GM19455 (cell line): Measurements from ENCODE around the gene MTG2.

Experiments
- ATAC-seq: cut with Tn5 transposase; IDR thresholded peaks from one replicate; pipeline ENCODE4 v1.9.1; 2021; ENCODE audit not compliant: unreplicated experiment

Gene MTG2

DNA sequence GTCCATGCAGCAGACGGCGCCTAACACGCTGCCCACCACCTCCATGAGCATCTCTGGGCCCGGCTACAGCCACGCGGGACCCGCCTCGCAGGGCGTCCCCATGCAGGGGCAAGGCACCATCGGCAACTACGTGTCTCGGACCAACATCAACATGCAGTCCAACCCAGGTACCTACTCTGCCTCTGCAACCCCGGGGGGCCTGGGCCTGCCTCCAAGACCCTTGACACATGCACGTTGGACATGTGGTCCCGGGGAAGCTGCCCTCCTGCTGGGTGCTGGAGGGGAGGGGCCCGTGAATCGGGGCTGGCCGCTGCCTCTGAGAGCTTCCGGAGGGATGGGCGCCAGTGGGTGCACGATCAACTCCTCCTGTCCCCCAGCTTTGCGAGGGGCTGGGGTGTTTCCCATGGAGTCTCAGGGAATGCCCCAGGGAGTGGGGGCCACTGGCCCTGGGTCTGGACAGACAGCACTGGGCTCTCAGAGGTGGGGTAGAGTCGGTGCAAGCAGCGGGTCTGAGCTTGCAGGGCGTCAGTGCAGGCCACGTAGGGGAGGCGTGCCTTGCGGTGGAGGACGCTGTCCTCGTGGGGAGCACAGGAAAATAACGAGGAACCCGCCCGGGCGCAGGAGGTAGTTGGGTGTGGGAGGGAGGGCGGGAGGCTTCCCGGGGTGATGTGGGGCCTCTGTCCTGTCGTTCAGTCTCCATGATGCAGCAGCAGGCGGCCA is 19.9 kb upstream of the MTG2 start:
- ATAC-seq, result no peak

DNA sequence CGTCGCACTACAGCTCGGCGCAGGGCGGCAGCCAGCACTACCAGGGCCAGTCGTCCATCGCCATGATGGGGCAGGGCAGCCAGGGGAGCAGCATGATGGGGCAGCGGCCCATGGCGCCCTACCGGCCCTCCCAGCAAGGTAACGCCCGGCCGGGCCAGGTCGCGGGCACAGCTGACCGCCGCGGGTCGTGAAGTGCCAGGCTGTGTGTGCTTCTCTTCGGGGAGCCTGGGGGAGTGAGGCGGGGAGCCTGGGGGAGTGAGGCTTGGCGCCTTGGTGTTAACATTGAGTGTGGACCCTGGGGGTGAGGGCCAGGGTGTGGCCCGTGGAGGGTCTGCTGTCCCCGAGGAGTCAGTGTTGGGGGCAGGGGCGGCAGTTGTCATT is 19.4 kb upstream of the MTG2 start:
- ATAC-seq, result no peak

DNA sequence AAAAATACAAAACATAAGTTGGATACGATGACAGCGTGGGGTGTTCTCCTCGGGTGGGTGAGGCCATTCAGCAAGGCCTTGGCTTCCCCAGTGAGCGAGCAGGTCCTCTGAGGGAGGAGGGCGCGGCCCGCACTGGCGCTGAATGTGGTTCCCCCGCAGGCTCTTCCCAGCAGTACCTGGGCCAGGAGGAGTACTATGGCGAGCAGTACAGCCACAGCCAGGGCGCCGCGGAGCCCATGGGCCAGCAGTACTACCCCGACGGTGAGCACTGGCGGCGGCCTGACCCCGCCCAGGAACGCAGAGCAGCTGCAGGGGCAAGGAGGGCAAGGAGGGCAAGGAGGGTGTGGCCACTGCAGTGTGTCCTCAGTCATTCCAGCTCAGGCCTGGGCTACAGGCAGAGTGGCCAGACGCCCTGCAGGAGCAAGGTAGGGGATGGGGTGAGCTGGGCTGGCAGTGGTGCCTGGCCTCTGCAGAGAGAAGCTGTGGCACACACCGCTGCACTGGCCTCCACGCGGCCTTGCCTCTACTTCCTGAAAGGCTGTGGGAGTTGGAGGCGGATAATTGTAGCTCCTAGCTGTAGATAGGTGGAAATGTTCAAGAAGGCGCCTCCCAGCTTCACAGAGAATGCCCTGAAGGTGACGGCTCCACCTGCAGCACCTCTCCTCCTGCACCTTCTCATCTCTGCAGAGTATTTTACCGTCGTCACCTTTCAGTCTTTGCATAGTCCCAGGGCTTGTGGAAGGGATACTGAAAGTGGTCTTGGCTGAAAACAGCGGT is 18.7 kb upstream of the MTG2 start:
- no peak for ATAC-seq

DNA sequence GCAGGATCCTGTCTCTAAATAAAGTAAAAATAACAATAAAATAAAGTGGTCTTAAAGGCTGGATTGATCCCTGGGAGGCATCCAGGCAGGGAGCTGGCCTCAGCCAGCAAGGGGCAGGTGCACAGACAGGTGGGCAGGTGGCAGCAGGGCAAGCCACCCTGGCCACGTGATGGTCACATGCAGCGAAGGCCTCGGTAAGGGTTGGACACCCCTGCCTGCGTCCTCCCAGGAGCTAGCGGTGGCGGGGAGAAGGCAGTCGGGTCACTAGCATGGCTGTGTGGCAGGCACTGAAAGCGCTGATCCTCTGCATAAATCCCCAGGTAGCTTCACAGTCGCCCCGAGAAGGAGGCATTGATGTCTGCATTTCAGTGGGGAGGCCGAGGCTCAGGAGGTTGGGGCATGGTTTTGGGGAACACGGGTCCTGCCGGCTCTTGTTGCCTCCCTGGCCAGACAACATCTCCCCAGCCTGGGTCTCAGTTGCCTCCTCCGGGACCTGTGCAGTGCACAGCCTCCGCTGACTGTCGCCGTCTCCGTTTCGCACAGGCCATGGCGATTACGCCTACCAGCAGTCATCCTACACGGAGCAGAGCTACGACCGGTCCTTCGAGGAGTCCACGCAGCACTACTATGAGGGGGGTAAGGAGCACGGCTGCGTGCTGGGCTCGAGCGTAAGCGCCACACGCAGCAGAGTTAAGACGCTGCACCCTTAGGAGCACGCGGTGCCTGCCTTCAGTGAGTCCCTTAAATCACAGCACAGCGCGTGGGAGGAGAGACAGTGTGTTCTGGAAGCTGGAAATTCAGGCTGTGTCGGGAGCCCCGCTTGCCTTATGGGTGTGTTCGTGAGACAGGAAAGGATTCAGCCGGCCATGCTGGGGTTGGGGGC is 17.7 kb upstream of the MTG2 start:
- ATAC-seq, result no peak

DNA sequence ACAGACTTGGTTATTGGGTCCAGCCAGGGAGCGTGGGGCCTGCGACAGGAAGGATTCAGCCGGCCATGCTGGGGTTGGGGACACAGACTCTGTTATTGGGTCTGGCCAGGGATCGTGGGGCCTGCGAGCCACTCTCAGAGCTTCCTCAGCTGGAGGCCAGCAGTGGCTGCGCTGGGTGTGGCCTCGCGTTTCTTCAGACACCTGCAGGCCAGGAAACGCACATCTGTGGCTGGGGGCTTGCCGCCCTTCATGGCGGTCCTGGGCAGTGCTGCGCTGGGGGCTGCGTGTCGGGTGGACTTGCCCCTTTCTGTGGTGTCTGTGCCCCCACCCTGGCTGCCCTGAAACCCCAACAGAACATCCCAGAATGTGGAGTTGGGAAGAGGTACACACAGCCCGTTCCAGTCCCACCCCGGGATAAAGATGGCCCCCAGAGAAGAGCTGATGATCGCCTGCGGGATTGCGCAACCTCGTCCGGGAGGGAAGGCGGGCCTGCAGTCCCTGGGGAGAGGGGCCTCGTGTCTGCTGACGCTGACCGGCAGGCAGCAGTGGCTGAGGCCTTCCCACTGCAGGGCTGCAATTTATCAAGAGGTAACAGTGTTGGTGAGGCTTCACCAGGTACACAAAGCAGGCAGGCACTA is 16.9 kb upstream of the MTG2 start:
- ATAC-seq, result no peak

DNA sequence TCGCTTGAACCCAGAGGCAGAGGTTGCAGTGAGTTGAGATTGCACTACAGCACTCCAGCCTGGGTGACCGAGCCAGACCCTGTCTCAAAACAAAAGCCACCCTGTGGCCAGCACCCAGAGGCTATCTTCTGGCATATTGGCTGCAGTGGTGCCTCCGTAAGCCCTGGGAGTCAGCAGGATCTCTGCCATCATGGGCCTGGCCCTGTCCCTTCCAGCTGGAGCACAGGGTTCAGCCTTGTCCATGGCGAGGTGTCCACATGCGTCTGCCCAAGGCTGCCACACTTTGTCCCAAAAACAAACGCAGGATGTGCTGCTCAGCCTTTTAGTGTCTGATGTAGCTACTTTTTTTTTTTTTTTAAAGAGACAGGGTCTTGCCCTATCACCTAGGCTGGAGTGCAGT is 15.4 kb upstream of the MTG2 start:
- no peak for ATAC-seq

DNA sequence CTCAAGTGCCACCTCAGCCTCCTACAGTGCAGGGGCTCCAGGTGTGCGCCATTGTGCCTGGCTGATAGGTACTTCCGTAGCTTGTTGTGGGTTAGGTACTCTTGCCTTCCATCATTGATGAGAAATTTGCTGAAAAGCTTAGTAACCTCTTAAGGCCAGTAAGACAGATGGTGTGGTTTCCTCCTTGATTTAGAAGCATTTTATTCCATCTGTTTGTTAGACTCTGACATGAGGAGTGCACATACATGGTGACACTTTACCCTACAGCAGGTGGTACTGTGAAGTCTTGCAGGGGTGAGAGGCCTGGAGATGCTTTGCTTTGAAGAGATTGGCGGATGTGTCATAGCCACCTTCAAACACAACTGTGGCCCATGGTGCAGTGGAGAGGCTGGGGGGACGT is 14.8 kb upstream of the MTG2 start:
- ATAC-seq, result no peak

DNA sequence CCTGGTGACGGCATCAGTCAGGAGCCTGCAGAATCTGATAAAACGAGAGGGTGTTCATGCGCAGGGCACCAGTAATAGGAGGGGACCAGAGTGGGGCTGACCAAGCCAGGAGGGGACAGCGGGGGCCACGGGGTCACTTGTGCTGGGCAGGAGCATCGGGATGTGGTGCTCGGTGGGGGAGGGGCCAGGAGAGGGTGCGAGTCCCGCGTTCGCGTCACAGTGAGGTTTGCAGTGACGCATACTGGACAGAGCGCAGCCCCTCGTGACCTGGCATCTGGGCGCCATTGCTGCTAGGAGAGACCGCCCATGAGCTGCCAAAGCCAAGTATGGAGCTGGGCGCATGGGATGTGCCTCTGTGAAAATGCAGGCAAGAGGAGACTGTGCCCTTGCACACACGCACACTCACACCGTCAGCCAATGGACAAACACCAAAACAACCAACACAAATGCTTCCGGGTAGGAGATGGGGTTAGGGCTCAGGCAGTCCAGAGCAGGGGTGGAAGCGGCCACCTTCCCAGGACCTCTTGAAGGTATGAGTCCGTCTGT is 13.9 kb upstream of the MTG2 start:
- ATAC-seq, result no peak

DNA sequence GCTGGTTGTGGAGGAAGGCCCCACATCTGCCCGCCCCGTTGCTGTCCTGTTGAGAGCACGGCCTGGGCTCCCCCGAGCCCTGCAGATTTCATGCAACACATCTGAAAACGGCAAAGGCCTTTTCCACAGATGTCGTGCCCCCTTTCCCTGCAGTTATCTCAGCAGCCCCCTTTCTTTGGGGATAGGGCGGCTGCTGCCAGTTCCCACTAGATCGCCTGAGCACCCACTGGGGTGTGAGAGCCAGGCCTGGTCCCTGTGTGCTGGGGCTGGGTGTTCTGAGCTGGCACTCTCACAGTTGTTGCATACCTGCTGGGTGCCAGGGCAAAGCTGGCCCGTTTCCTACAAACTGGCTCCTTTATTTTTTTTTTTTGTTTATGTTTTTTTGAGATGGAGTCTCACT is 12.3 kb upstream of the MTG2 start:
- ATAC-seq, result no peak

DNA sequence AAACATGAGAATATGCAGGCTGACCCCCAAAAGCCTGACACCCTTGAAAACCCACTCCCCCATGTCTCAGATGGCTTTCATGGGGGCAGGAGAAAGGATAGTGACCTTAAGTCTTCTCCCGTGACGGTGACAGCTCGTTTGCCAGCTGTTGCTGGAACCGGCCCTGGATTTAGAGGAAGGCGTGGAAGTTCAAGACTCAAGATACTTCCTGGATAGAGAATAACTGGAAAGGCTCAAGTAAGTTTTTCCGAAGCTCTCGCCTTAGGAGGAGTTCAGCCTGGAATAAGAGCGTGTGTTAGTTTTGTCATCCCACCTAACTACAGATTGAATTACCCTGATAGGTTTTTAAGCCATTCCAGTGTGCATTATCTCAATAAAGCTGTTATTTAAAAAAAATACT is 11.6 kb upstream of the MTG2 start:
- ATAC-seq, result no peak

DNA sequence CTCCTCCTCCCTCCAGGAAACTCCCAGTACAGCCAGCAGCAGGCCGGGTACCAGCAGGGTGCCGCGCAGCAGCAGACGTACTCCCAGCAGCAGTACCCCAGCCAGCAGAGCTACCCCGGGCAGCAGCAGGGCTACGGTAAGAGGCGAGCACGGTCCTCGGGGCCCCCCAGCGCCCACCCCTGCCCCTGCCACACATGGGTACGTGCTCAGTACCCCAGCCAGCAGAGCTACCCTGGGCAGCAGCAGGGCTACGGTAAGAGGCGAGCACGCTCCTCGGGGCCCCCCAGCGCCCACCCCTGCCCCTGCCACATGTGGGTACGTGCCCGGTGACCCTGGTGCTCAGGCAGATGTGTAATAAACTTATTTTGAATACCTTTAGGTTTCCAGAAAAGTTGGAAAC is 10.2 kb upstream of the MTG2 start:
- no peak for ATAC-seq

DNA sequence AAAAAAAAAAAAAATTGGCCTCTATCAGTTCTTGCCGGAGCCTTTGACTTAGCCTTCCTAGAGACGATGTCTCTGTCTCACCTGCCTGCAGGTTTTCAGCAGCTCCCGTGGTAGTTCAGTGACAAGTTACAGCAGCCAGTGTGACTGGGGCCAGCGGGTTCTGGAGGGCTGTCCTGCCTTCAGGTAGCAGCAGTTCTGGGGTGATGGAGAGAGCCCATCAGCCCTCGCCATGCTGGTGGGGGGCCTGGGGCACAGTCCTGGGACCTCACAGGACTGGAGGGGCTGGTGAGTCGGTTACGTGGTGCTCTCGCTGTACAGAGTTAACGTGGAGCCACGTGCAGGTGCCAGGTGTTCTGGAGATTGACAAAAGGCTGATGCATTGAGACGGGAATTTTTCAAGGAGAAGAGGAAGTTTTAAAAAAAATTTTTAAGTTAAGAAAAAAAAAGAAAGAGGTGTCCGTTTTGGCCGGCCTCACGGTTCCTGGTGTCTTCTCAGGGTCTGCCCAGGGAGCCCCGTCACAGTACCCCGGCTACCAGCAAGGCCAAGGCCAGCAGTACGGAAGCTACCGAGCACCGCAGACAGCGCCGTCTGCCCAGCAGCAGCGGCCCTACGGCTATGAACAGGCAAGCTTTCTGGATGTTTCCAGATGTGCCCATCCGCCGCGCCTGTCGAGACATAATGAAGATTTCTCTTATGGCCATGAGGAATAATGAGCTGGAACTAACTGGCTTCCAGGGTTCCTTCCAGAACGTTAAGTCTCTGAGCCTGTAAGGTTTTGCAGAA is 8.6 kb upstream of the MTG2 start:
- no peak for ATAC-seq

DNA sequence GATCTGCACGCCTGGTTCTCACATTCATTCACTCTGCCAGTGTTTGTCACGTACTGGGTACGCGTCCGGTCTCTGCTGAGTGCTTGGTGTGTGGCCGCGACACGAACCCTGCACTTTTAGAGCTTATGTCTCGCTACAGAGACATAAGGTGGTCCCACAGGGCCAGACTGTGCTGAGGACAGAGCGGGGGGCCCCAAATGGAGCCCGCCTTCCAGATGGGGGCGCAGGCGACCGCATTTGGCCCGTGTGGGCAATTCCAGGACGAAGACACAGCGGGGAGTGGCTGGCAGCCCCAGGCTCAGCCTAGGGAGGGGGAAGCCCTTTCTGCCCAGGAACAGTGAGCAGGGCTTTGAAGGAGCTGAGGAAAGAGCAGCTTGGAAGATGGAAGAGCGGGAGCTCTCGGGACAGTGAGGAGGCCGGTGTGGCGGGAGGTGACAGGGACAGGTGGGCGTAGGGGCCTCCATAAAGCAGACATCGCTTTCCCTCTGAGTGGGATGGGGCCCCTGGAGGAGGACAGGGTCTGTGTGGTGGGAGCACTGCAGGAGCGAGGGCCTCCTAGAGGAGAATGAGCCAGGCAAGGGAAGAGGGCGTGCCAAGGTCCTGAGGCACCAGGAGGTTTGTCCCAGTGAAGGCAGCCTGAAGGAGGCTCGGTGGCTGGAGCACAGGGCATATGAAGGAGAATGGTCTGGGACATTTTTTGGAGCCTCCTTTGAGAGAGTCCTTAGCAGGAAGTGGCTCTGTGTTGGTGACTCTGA is 7.8 kb upstream of the MTG2 start:
- no peak for ATAC-seq

DNA sequence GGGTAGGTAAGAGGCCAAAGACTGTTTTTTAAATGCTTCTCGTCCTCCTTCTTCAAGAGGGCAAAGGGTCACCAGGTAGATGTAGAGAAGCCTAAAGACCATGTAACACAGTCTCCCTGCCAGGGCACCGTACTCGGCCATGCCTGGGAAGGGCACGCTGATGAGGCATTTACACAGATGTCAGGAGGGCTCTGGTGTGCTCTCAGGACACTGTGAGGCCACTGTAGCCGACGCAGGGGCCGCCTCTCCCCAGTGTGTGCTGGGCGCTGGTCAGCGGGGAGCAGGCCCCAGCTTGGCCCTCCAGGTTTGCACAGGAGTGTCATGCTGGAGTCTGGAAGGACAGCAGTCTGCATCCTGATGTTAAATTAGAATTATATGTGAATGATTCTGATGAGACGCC is 7.1 kb upstream of the MTG2 start:
- no peak for ATAC-seq

DNA sequence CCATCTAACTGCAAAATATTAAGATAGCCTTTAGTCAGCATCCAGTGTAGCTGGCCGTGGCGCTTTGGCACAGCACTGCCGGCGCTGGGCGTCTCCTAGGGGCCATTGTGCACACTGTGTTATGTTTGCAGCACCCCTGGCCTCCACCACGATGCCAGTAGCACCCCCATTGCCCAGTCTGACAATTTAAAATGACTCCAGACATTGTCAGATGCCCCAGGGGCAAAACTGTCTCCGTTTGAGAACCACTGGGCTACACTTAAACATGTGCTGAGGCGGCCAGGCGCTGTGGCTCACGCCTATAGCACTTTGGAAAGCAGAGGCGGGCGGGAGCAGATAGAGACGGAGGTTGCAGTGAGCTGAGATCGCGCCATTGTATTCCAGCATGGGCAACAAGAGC is 6.0 kb upstream of the MTG2 start:
- ATAC-seq, result no peak

DNA sequence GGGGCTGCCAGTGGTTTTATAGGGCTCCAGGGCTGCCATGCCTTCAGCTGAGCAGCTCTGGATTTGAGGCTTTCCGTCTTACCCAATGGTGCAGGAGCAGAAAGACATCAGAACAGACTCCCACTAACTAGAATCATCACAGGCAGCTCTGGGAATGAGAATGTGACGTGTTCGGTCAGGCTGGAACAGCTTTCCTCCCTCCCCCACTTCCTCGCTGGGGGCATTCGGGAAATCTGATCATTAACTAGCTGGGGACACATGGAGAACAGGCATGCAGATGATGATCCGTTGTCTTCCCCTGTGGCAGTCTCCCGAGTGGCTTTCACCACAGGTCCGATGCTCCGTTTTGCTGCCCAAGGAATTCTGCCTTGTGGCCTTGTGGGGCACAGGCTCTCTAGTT is 5.5 kb upstream of the MTG2 start:
- ATAC-seq, result no peak

DNA sequence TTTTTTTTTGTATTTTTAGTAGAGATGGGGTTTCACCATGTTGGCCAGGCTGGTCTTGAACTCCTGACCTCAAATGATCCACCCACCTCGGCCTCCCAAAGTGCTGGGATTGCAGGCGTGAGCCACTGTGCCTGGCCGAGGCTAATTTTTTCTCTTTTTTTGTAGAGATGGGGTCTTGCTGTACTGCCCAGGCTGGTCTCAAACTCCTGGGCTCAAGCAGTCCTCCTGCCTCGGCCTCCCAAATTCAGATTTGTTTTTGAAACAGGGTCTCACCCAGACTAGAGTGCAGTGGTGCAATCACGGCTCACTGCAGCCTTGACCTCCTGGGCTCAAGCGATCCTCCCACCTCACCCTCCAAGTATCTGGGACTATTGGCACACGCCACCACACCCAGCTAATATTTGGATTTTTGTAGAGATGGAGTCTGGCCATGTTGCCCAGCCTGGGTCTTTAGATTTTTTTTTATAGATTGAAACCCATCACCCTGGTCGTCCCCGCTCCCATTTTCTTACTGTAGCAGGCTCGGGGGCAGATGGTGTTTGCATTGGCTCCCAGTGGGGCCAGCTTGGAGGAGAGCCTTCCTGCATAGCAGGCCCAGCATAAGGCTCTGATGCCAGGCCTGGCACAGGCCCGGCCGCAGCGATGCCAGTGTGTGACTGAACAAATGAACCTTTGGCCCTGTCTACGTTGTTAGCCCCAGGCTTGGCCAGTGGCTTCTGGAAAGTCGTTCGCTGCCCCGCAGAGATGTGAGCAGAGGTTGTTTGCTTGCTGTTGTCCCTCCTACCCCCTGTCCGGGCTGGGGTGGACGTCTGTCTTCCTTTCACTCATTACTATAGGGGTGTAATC is 4.3 kb upstream of the MTG2 start:
- ATAC-seq, result no peak

DNA sequence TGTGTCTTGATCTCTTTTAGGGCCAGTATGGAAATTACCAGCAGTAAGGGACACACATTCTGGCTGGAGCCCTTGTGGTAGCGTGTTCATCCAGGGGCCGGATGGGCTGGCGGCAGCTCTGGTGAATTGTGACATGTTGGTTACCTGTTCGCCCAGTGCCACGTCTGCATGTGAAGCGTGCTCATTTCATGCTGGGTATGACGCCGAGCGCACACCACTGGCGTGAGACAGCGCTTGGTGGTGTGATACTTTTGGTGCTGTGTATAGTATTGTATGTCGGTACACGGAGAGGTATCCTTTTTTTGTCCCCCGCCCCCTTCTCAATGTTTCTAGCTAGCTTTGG is 3.7 kb upstream of the MTG2 start:
- ATAC-seq, result no peak

DNA sequence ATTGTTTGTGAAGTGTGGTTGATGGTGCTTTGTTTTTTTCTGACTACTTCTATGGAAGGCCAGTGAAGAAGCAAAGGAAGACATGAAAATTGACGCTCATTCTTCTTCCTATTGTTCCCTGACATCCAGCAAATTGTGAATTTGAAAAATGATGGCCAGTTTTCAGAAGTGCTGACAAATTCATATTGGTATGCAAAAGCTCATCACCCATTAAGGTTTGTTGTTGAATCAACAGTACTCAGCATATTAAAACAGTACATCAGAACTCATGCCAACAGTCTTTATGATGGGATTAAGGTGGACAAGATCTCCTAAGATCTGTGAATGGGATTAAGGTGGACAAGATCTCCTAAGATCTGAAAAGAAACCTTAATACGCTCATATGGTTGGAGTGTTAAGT is 1.0 kb upstream of the MTG2 start:
- ATAC-seq, result no peak
